Suppressor macrophage treated with lipopolysaccharide for 4 hours (primary cell): ENCODE measurements around the gene UGT3A1.
"Not testable (repeated sequence)": the region's sequence is repeated elsewhere in the genome, so short reads cannot be mapped to it uniquely, and the experiment has no call there.

Experiments used
- DNase-seq: peaks from one replicate; pipeline ENCODE4 v3.0.0-alpha.2; 2020

Gene UGT3A1, protein sequence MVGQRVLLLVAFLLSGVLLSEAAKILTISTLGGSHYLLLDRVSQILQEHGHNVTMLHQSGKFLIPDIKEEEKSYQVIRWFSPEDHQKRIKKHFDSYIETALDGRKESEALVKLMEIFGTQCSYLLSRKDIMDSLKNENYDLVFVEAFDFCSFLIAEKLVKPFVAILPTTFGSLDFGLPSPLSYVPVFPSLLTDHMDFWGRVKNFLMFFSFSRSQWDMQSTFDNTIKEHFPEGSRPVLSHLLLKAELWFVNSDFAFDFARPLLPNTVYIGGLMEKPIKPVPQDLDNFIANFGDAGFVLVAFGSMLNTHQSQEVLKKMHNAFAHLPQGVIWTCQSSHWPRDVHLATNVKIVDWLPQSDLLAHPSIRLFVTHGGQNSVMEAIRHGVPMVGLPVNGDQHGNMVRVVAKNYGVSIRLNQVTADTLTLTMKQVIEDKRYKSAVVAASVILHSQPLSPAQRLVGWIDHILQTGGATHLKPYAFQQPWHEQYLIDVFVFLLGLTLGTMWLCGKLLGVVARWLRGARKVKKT

GRCh38 chr5:35990941-35991611, at the start of gene UGT3A1:
Gene UGT3A1, minus strand, starts transcription at chr5:35991390. Its CDS starts 150 bp downstream, at chr5:35991240.
- no peak for DNase-seq

- no peak for DNase-seq
Observed at GRCh38 chr5:36035696-36036095, 44.5 kb upstream of the UGT3A1 start.

- DNase-seq = not testable (repeated sequence)
Observed at GRCh38 chr5:36034536-36035134, 43.4 kb upstream of the UGT3A1 start.

- no peak for DNase-seq
Observed at GRCh38 chr5:36033486-36033885, 42.3 kb upstream of the UGT3A1 start.

GRCh38 chr5:36033047-36033446, 41.9 kb upstream of the UGT3A1 start:
- DNase-seq = no peak

DNA sequence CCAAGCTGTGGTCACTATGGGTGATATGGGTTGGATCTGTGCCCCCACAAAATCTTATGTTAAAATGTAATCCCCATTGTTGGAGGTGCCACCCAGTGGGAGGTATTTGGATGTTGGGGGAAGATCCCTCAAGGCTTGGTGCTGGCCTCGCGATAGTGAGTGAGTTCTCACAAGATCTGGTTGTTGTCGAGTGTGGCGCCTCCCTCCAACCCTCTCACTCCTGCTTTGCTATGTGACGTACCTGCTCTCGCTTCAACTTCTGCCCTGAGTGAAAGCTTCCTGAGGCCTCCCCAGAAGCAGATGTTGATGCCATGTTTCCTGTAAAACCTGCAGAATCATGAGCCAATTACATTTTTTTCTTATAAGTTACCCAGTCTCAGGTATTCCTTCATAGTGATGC, 40.0 kb upstream of the UGT3A1 start:
- no peak for DNase-seq

- no peak for DNase-seq
Observed at GRCh38 chr5:36029914-36030313, 38.7 kb upstream of the UGT3A1 start.

DNA sequence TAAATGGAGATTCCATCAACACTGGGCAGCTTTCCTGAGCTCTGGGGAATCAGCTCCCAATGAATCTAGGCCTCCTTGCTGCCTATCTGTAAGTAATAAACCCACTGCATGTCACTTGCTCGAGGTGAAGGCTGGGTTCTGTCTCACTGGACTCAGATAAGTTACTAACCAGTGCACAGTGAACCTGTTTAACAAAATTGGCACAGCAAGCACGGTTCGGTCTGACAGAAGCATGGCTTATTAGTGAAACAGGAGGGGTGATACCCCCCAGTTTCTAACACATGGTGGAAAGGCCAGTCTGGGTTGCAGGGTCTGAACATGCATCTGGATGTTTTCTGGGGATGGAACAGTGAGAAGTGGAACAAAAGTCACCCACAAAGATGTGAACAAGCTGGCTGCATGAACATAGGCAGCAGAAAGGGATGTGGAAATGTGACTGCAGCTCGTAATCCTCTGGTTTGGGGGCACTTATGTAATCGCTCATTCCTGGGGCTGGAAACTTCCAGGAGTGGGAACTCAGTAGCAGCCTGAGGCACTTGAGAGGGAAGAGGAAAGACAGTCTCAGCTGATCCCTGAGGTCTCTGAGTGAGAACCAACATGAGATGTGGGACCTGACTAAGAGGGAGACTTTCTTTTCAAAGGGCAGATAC, 37.8 kb upstream of the UGT3A1 start:
- DNase-seq = no peak

DNA sequence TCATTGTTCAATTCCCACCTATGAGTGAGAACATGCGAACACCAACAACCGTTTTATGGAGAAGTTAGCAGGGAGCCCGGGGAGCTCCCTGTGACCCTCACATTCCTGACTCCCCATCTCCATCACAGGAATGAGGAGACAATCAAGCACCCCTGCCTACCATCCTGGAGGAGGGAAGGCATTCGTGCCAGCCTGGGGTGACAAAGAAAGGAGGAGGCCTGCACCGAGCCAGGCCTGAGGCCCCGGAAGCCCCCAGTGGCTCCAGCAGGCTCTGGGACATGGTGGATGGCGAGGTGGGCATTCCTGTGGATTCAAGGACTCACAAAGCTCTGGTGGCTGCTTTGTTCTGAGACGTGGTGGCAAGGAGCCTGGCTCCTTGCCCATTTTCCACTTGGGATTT, 36.5 kb upstream of the UGT3A1 start:
- DNase-seq = no peak

GRCh38 chr5:36026706-36027465, 35.7 kb upstream of the UGT3A1 start:
- DNase-seq = no peak

DNA sequence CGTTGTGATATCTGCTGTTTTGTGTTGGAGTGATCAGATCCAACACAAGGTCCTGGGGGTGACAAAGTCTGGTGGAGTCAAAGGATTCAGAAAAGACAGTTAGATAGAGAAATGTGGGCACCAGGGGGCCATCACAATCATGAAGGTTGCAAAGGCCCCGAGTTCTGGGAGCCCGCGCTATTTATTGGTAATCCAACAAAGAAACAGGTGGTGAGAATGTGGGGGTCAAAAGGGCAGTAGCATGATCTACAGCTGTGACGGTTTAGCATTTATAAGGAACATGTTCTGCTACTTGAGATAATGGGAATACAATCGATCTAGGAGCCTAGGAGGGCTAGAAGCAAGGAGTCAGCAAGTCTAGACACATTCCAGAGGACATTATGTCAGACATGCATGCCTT, 31.1 kb upstream of the UGT3A1 start:
- not testable (repeated sequence) for DNase-seq

GRCh38 chr5:36019584-36019983, 28.4 kb upstream of the UGT3A1 start:
- not testable (repeated sequence) for DNase-seq

DNA sequence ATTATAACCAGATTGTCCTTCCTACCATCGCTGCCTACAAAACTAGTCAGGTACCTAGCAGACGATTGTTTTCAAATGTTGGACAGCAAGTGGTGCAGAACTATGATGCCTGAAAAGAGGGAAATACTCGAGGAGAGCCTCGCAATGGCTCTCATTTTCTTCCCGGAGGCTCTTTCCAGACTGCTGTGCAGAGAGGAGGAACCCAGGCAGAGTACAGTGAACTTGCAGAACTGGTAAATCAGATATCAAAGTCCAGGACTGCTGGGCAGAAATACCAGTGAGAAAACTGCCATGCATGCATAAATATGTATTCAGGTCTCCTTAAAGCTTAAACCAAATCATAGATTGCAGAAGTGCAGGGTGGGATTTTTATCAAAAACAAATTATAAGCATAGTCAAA, 26.4 kb upstream of the UGT3A1 start:
- DNase-seq = no peak

- DNase-seq = no peak
Observed at GRCh38 chr5:36017004-36017403, 25.8 kb upstream of the UGT3A1 start.

DNA sequence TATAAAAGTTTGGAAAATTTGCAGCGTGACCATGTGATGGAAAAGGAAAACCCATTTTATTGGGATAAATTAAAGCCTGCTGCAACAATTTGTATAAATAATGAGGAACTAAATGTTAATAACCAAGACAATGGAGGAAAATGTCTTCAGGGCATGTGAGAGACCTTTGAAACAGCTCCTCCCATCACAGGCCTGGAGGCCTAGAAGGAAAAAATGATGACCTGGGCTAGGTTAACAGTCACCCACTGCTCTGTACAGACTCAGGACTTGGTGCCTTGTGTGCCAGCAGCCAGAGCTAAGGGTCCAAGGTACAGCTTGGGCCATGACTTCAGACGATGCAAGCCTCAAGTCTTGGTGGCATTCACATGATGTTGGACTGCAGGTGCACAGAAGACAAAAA, 22.0 kb upstream of the UGT3A1 start:
- DNase-seq = no peak

DNA sequence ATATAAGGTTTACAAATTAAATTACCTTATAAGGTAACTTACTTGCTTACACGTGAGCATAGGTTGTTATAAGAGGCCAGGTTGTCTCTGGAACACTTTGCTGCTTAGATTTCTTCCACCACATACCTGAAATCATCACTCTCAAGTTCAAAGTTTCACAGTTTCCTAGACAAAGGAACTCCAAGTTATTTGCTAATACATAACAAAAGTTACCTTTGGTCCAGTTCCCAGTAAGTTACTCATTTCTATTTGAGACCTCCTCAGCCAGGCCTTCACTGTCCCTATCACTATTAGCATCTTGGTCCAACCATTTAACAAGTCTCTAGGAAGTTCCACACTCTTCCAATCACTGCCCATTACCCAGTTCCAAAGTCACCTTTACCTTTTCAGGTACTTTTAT, 18.5 kb upstream of the UGT3A1 start:
- DNase-seq = no peak

GRCh38 chr5:36007366-36007765, 16.2 kb upstream of the UGT3A1 start:
- DNase-seq = no peak

- DNase-seq = no peak
Observed at GRCh38 chr5:36006163-36006562, 15.0 kb upstream of the UGT3A1 start.

DNA sequence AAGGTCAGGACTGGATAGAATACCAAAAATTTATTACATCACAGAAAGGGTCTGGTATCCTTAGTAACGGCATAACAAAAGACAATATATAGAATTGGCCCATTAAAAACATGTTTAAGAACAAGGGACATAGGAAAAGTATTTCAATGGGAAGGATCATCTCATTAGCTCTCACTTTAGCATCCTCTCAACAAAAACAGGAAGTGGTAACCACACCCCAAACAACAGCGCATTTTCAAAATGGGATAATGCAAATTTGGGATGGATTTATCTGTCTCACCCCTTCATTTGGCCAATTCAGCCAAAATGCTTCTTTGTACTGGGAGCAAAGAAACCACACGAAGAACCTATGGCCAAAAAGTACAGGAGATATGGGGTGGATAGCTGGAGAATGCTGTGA, 9.8 kb upstream of the UGT3A1 start:
- no peak for DNase-seq

- DNase-seq = no peak
Observed at GRCh38 chr5:35999547-35999946, 8.4 kb upstream of the UGT3A1 start.

- DNase-seq = no peak
Observed at GRCh38 chr5:35996076-35996475, 4.9 kb upstream of the UGT3A1 start.

DNA sequence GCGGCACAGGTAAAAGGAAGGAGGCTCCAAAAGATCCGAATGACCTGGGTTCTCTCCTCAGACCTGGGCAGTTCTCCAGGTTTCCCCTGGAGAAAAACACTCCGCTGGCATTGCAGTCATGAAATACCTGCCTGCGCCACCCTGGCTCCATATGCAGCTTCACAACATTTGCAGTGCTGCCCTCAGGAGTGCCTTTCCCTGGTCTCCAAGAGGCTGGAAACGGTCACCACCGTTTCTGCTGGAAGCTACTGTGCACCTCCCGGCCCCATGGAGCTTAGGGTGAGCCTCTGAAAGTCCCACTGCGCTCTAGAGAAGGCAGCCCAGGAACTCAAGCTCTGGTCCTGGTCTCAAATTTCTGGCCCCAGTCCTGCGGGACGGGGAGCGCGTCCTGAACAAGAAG, 670 bp downstream of the UGT3A1 start:
- DNase-seq = no peak

GRCh38 chr5:35988529-35988928, 2.7 kb downstream of the UGT3A1 start:
- DNase-seq = no peak
